Measurements from ENCODE around the gene RGL2.
A peak's percentile ranks its signal among the peaks of the same experiment; 100 is the strongest.

GRCh38 chr6:33279971-33280511 is 18.7 kb downstream of the RGL2 start:
- TF ChIP-seq POLR2A (IDR thresholded peaks at IDR 0.05) (no peak), CTCF (IDR thresholded peaks at IDR 0.05) (peak in 1 of 6 experiments; percentile 19)

Data from thyroid gland (tissue), 4 donors.